ENCODE results near the gene TCF7L2.

GRCh38 chr10:112969542-112969941 lies 19.5 kb downstream of the TCF7L2 start:
- no peak for TF ChIP-seq CTCF (IDR thresholded peaks at IDR 0.05; ENCODE audit: low read depth, low read length, poor library complexity, severe bottlenecking)
- TF ChIP-seq EZH2phosphoT487 (IDR thresholded peaks at IDR 0.05; ENCODE audit: borderline replicate concordance, low read length), result no peak

Measured in DOHH2 (cell line).